Measurements from ENCODE around the gene ABTB2. TPM values are rescaled to one million over a fixed set of nuclear protein-coding genes. Genes with fewer than 3 reads are reported as not detected.

Gene ABTB2
- total RNA-seq, 1 experiment from 2014 or later = 3.1 TPM

- Mint-ChIP-seq H3K9me3 (ENCODE audit: unreplicated experiment) (no peaks in the 10 kb centered on the region), H3K4me3 (ENCODE audit: unreplicated experiment) (no peak overlapping the region), H3K4me1 (ENCODE audit: insufficient read depth, unreplicated experiment) (peaks cover 16% of the 10 kb centered on the region), H3K27ac (ENCODE audit: low read depth, unreplicated experiment) (peak overlapping the region; percentile 74), H3K36me3 (ENCODE audit: insufficient read depth, unreplicated experiment) (no peaks in the 10 kb centered on the region), H3K27me3 (ENCODE audit: insufficient read depth, unreplicated experiment) (no peaks in the 10 kb centered on the region)
- no TSS peak for BruUV-seq (replicated peaks)
- ChIA-PET CTCF (interaction anchor here (0.6 to 1.1 kb wide), 4 partner anchors 39 to 210 kb away, joined by 3 read pairs; no protein-coding TSS in a partner anchor), POLR2A (interaction anchor here (0.6 kb wide), 1 partner anchor 9 kb away, joined by 3 read pairs; no protein-coding TSS in a partner anchor)
- DNase-seq (ENCODE audit: unreplicated experiment) = no peak
- TF ChIP-seq, protein P1, sequence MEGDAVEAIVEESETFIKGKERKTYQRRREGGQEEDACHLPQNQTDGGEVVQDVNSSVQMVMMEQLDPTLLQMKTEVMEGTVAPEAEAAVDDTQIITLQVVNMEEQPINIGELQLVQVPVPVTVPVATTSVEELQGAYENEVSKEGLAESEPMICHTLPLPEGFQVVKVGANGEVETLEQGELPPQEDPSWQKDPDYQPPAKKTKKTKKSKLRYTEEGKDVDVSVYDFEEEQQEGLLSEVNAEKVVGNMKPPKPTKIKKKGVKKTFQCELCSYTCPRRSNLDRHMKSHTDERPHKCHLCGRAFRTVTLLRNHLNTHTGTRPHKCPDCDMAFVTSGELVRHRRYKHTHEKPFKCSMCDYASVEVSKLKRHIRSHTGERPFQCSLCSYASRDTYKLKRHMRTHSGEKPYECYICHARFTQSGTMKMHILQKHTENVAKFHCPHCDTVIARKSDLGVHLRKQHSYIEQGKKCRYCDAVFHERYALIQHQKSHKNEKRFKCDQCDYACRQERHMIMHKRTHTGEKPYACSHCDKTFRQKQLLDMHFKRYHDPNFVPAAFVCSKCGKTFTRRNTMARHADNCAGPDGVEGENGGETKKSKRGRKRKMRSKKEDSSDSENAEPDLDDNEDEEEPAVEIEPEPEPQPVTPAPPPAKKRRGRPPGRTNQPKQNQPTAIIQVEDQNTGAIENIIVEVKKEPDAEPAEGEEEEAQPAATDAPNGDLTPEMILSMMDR (IDR thresholded peaks at IDR 0.05; ENCODE audit: unreplicated experiment) = no peak
- intact Hi-C loops (cut with micrococcal nuclease) = no loop called here
These were observed 151.2 kb downstream of the ABTB2 start for GRCh38 chr11:34206407-34207300.

GRCh38 chr11:34205326-34206035 lies 152.3 kb downstream of the ABTB2 start:
- Mint-ChIP-seq H3K27me3 (ENCODE audit: insufficient read depth, unreplicated experiment) (no peaks in the 10 kb centered on the region), H3K27ac (ENCODE audit: low read depth, unreplicated experiment) (no peak overlapping the region), H3K4me1 (ENCODE audit: insufficient read depth, unreplicated experiment) (peaks cover 16% of the 10 kb centered on the region), H3K9me3 (ENCODE audit: unreplicated experiment) (no peaks in the 10 kb centered on the region), H3K36me3 (ENCODE audit: insufficient read depth, unreplicated experiment) (no peaks in the 10 kb centered on the region), H3K4me3 (ENCODE audit: unreplicated experiment) (no peak overlapping the region)
- ChIA-PET POLR2A (interaction anchor here (1.0 kb wide), 1 partner anchor 13 kb away, joined by 4 read pairs; no protein-coding TSS in a partner anchor), CTCF (interaction anchor here (0.5 to 1.5 kb wide), 4 partner anchors 31 to 143 kb away, joined by 3 to 4 read pairs (median 3); no protein-coding TSS in a partner anchor)
- DNase-seq (ENCODE audit: unreplicated experiment) = no peak
- intact Hi-C loops (cut with micrococcal nuclease) = no loop called here
- no TSS peak for BruUV-seq (replicated peaks)
- TF ChIP-seq, protein P1 (IDR thresholded peaks at IDR 0.05; ENCODE audit: unreplicated experiment) = no peak

DNA sequence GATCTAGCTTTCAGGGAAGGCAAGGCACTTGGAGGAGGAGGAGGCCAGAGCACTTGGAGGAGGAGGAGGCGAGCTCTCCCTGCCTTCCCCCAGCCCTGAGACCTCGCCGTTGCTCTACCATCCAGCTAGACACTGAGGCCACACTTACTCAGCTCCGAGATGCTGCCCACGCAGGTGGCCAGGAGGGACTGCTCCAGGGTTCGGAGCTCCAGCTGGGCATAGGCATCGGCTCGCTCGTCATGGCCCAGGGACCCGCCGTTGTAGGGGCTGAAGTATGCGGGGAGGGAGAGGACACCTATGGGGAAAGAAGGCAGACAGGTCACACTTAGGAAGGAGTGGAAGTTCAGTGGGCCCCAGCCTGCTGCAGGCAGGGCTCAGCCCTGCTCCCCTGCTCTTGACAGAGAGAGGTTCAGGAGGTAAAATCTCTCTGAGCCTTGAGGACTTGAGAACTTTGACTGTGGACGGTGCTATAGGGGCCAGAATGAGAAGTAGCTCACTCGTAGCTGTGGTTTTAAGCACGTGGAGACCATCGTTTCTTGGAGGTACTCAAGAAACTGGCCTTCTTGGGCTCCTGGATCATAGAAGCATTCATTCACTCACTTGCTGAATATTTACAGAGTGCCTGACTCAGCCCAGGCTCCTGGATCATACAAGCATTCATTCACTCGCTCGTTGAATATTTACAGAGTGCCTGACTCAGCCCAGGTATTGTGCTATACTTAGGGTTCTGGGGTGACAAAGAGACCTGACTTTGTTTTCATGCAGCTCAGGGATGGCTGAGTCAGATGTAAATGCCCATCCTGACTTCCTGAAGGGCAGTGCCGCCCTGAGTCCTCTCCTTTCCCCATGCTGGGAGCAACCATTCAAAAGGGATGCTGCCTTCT lies 153.2 kb downstream of the ABTB2 start:
- no peak overlapping the region for H3K4me3 Mint-ChIP-seq (ENCODE audit: unreplicated experiment)

More for the DNA sequence above, 153.2 kb downstream of the ABTB2 start:
- intact Hi-C loops (cut with micrococcal nuclease) = no loop called here
- ChIA-PET CTCF (interaction anchor here (0.6 to 1.5 kb wide), 5 partner anchors 30 to 112 kb away, joined by 3 to 4 read pairs (median 3); no protein-coding TSS in a partner anchor), POLR2A (interaction anchor here (1.0 kb wide), 1 partner anchor 12 kb away, joined by 4 read pairs; no protein-coding TSS in a partner anchor)
- Mint-ChIP-seq H3K9me3 (ENCODE audit: unreplicated experiment) (no peaks in the 10 kb centered on the region), H3K27me3 (ENCODE audit: insufficient read depth, unreplicated experiment) (no peaks in the 10 kb centered on the region), H3K4me1 (ENCODE audit: insufficient read depth, unreplicated experiment) (peaks cover 16% of the 10 kb centered on the region), H3K27ac (ENCODE audit: low read depth, unreplicated experiment) (no peak overlapping the region), H3K36me3 (ENCODE audit: insufficient read depth, unreplicated experiment) (no peaks in the 10 kb centered on the region)
- TF ChIP-seq, protein P1 (IDR thresholded peaks at IDR 0.05; ENCODE audit: unreplicated experiment) = no peak
- DNase-seq (ENCODE audit: unreplicated experiment) = peak; percentile 69
- BruUV-seq (replicated peaks) = no TSS peak

Measured in MCF 10A (cell line).